ENCODE measurements around the gene TOX2. TPM values are rescaled to one million over a fixed set of nuclear protein-coding genes. Genes with fewer than 3 reads are reported as not detected.

TOX2 gene
- 20.8 TPM for polyA plus RNA-seq (2012; ENCODE audit: missing spikeins)

- TF ChIP-seq POLR2A (IDR thresholded peaks at IDR 0.05; ENCODE audit: low read depth, low read length) (no peak), TAF1 (IDR thresholded peaks at IDR 0.05; ENCODE audit: borderline replicate concordance, low read depth, low read length) (no peak), POLR2AphosphoS5 (IDR thresholded peaks at IDR 0.05; ENCODE audit: low read depth, low read length) (no peak)
- DNase-seq (ENCODE audit: insufficient read length) = peak; percentile 74
- FAIRE-seq = no peak
Measured at GRCh38 chr20:43914311-43915210, at the start of gene TOX2. TSS of gene TOX2 (plus strand) at chr20:43914852. CDS start at chr20:43914892, 40 bp downstream.

- FAIRE-seq (no peak), DNase-seq (ENCODE audit: insufficient read length) (no peak)
- no peak for TF ChIP-seq TAF1 (IDR thresholded peaks at IDR 0.05; ENCODE audit: borderline replicate concordance, low read depth, low read length)
- TF ChIP-seq POLR2A (IDR thresholded peaks at IDR 0.05; ENCODE audit: low read depth, low read length) = no peak
- no peak for TF ChIP-seq POLR2AphosphoS5 (IDR thresholded peaks at IDR 0.05; ENCODE audit: low read depth, low read length)
Measured at GRCh38 chr20:43868091-43868490, 46.6 kb upstream of the TOX2 start.

GRCh38 chr20:43870484-43870883 lies 44.2 kb upstream of the TOX2 start:
- FAIRE-seq = no peak
- TF ChIP-seq POLR2A (IDR thresholded peaks at IDR 0.05; ENCODE audit: low read depth, low read length) = no peak
- no peak for TF ChIP-seq TAF1 (IDR thresholded peaks at IDR 0.05; ENCODE audit: borderline replicate concordance, low read depth, low read length)
- TF ChIP-seq POLR2AphosphoS5 (IDR thresholded peaks at IDR 0.05; ENCODE audit: low read depth, low read length) = no peak
- DNase-seq (ENCODE audit: insufficient read length) = no peak

GRCh38 chr20:43878776-43879175 lies 35.9 kb upstream of the TOX2 start:
- FAIRE-seq (no peak), DNase-seq (ENCODE audit: insufficient read length) (no peak)
- TF ChIP-seq TAF1 (IDR thresholded peaks at IDR 0.05; ENCODE audit: borderline replicate concordance, low read depth, low read length) = no peak
- TF ChIP-seq POLR2A (IDR thresholded peaks at IDR 0.05; ENCODE audit: low read depth, low read length) = no peak
- TF ChIP-seq POLR2AphosphoS5 (IDR thresholded peaks at IDR 0.05; ENCODE audit: low read depth, low read length) = no peak

GRCh38 chr20:43893930-43894329 lies 20.7 kb upstream of the TOX2 start:
- no peak for DNase-seq (ENCODE audit: insufficient read length)
- no peak for FAIRE-seq
- TF ChIP-seq POLR2AphosphoS5 (IDR thresholded peaks at IDR 0.05; ENCODE audit: low read depth, low read length) (no peak), POLR2A (IDR thresholded peaks at IDR 0.05; ENCODE audit: low read depth, low read length) (no peak)

- FAIRE-seq = no peak
- no peak for TF ChIP-seq POLR2A (IDR thresholded peaks at IDR 0.05; ENCODE audit: low read depth, low read length)
- no peak for TF ChIP-seq TAF1 (IDR thresholded peaks at IDR 0.05; ENCODE audit: borderline replicate concordance, low read depth, low read length)
- no peak for TF ChIP-seq POLR2AphosphoS5 (IDR thresholded peaks at IDR 0.05; ENCODE audit: low read depth, low read length)
- DNase-seq (ENCODE audit: insufficient read length) = no peak
Measured at GRCh38 chr20:43894491-43894890, 20.2 kb upstream of the TOX2 start.

GRCh38 chr20:43895235-43895634 lies 19.4 kb upstream of the TOX2 start:
- FAIRE-seq = no peak
- DNase-seq (ENCODE audit: insufficient read length) = no peak
- TF ChIP-seq POLR2AphosphoS5 (IDR thresholded peaks at IDR 0.05; ENCODE audit: low read depth, low read length) = no peak
- TF ChIP-seq TAF1 (IDR thresholded peaks at IDR 0.05; ENCODE audit: borderline replicate concordance, low read depth, low read length) = no peak
- TF ChIP-seq POLR2A (IDR thresholded peaks at IDR 0.05; ENCODE audit: low read depth, low read length) = no peak

GRCh38 chr20:43899274-43900120 lies 15.2 kb upstream of the TOX2 start:
- TF ChIP-seq POLR2A (IDR thresholded peaks at IDR 0.05; ENCODE audit: low read depth, low read length) = no peak
- TF ChIP-seq TAF1 (IDR thresholded peaks at IDR 0.05; ENCODE audit: borderline replicate concordance, low read depth, low read length) = no peak
- no peak for TF ChIP-seq POLR2AphosphoS5 (IDR thresholded peaks at IDR 0.05; ENCODE audit: low read depth, low read length)
- no peak for FAIRE-seq

GRCh38 chr20:43900121-43900466 lies 14.6 kb upstream of the TOX2 start:
- no peak for FAIRE-seq
- TF ChIP-seq TAF1 (IDR thresholded peaks at IDR 0.05; ENCODE audit: borderline replicate concordance, low read depth, low read length) (no peak), POLR2A (IDR thresholded peaks at IDR 0.05; ENCODE audit: low read depth, low read length) (no peak), POLR2AphosphoS5 (IDR thresholded peaks at IDR 0.05; ENCODE audit: low read depth, low read length) (no peak)
- no peak for DNase-seq (ENCODE audit: insufficient read length)

More at GRCh38 chr20:43899274-43900120, 15.2 kb upstream of the TOX2 start:
- no peak for DNase-seq (ENCODE audit: insufficient read length)

- DNase-seq (ENCODE audit: insufficient read length) = no peak
- no peak for FAIRE-seq
- TF ChIP-seq POLR2A (IDR thresholded peaks at IDR 0.05; ENCODE audit: low read depth, low read length) = no peak
- TF ChIP-seq POLR2AphosphoS5 (IDR thresholded peaks at IDR 0.05; ENCODE audit: low read depth, low read length) = no peak
- TF ChIP-seq TAF1 (IDR thresholded peaks at IDR 0.05; ENCODE audit: borderline replicate concordance, low read depth, low read length) = no peak
Measured at GRCh38 chr20:43900496-43900895, 14.2 kb upstream of the TOX2 start.

- no peak for FAIRE-seq
- no peak for DNase-seq (ENCODE audit: insufficient read length)
- TF ChIP-seq POLR2A (IDR thresholded peaks at IDR 0.05; ENCODE audit: low read depth, low read length) = no peak
- TF ChIP-seq POLR2AphosphoS5 (IDR thresholded peaks at IDR 0.05; ENCODE audit: low read depth, low read length) = no peak
- TF ChIP-seq TAF1 (IDR thresholded peaks at IDR 0.05; ENCODE audit: borderline replicate concordance, low read depth, low read length) = no peak
Measured at GRCh38 chr20:43901296-43901695, 13.4 kb upstream of the TOX2 start.

Data from GM12892 (cell line).